Liver (tissue), 9 donors: ENCODE data around the gene VN1R5. TPM values are rescaled to one million over a fixed set of nuclear protein-coding genes. Genes with fewer than 3 reads are reported as not detected.

Experiments used
- DNase-seq: peaks from one replicate; pipeline ENCODE4 v3.0.0-alpha.2; 2017; ENCODE audit warnings: low spot score
- H3K27ac ChIP-seq, 2 donors: one replicate each; pipeline ENCODE4 v1.7.0; 2013; ENCODE audit warnings: inconsistent platforms in 2 of 2, low read length in 2 of 2, control low read depth in 1 of 2, low read depth in 1 of 2, mild to moderate bottlenecking in 1 of 2
- H3K27me3 ChIP-seq, 4 donors: one replicate each; pipeline versions ENCODE4 v1.6.1 to v1.7.0; 2013; ENCODE audit warnings: low read length in 3 of 4, inconsistent platforms in 1 of 4, mild to moderate bottlenecking in 1 of 4, moderate library complexity in 1 of 4; ENCODE audit not compliant: control insufficient read depth in 4 of 4, insufficient read depth in 4 of 4
- H3K36me3 ChIP-seq, 4 donors: one replicate each; pipeline versions ENCODE4 v1.6.1 to v1.7.0; 2013; ENCODE audit warnings: low read length in 3 of 4, mild to moderate bottlenecking in 3 of 4, low read depth in 1 of 4, moderate library complexity in 1 of 4; ENCODE audit not compliant: control insufficient read depth in 4 of 4, insufficient read depth in 3 of 4
- H3K4me1 ChIP-seq, 4 donors: one replicate each; pipeline versions ENCODE4 v1.6.1 to v1.7.0; 2013; ENCODE audit warnings: low read length in 3 of 4, mild to moderate bottlenecking in 3 of 4, moderate library complexity in 1 of 4; ENCODE audit not compliant: control insufficient read depth in 4 of 4, insufficient read depth in 4 of 4
- H3K4me3 ChIP-seq, 3 donors: one replicate each; pipeline versions ENCODE4 v1.6.1 to v1.7.0; 2013; ENCODE audit warnings: low read length in 3 of 3, control low read depth in 1 of 3, low read depth in 1 of 3, mild to moderate bottlenecking in 1 of 3
- H3K9ac ChIP-seq, 2 donors: one replicate each; pipeline ENCODE4 v1.7.0; 2013; ENCODE audit warnings: low read length in 2 of 2, mild to moderate bottlenecking in 2 of 2, moderate library complexity in 2 of 2, control low read depth in 1 of 2, low read depth in 1 of 2
- H3K9me3 ChIP-seq, 4 donors: one replicate each; pipeline versions ENCODE4 v1.6.1 to v1.7.0; 2013; ENCODE audit warnings: low read length in 3 of 4; ENCODE audit not compliant: control insufficient read depth in 4 of 4
- EGR1 ChIP-seq, 2 donors: IDR thresholded peaks; 2 replicates each; pipeline ENCODE4 v1.6.1; 2016 to 2018; ENCODE audit warnings: antibody characterized with exemption in 2 of 2, low read depth in 2 of 2
- FOXA1 ChIP-seq: IDR thresholded peaks from 2 replicates; pipeline ENCODE4 v1.6.1; 2016; ENCODE audit warnings: antibody characterized with exemption
- FOXA2 ChIP-seq: IDR thresholded peaks from 2 replicates; pipeline ENCODE4 v1.6.1; 2016; ENCODE audit warnings: antibody characterized with exemption
- GABPA ChIP-seq, 2 donors: IDR thresholded peaks in 1 of 2; conservative IDR thresholded peaks in 1 of 2; 2 replicates each; pipeline ENCODE4 v1.6.1; 2016; ENCODE audit warnings: antibody characterized with exemption in 2 of 2, mild to moderate bottlenecking in 1 of 2, moderate library complexity in 1 of 2
- HNF4A ChIP-seq, 2 donors: conservative IDR thresholded peaks; 2 replicates each; pipeline ENCODE4 v1.6.1; 2016; ENCODE audit warnings: antibody characterized with exemption in 2 of 2, mild to moderate bottlenecking in 2 of 2
- HNF4G ChIP-seq: IDR thresholded peaks from 2 replicates; pipeline ENCODE4 v1.6.1; 2016; ENCODE audit warnings: antibody characterized with exemption
- JUND ChIP-seq, 2 donors: IDR thresholded peaks; 2 replicates each; pipeline ENCODE4 v1.6.1; 2016; ENCODE audit warnings: antibody characterized with exemption in 2 of 2
- NR2F2 ChIP-seq: IDR thresholded peaks from 2 replicates; pipeline ENCODE4 v1.6.1; 2016; ENCODE audit warnings: antibody characterized with exemption
- RAD21 ChIP-seq, 2 donors: IDR thresholded peaks; 2 replicates each; pipeline ENCODE4 v1.6.1; 2016; ENCODE audit warnings: antibody characterized with exemption in 2 of 2, mild to moderate bottlenecking in 2 of 2
- RXRA ChIP-seq, 2 donors: IDR thresholded peaks; 2 replicates each; pipeline ENCODE4 v1.6.1; 2017 to 2018; ENCODE audit warnings: antibody characterized with exemption in 2 of 2, mild to moderate bottlenecking in 1 of 2
- SP1 ChIP-seq: IDR thresholded peaks from 2 replicates; pipeline ENCODE4 v1.6.1; 2018; ENCODE audit warnings: antibody characterized with exemption, mild to moderate bottlenecking
- TAF1 ChIP-seq: conservative IDR thresholded peaks from 2 replicates; pipeline ENCODE4 v1.6.1; 2016; ENCODE audit warnings: antibody characterized with exemption, mild to moderate bottlenecking
- YY1 ChIP-seq: IDR thresholded peaks from 2 replicates; pipeline ENCODE4 v1.6.1; 2016; ENCODE audit warnings: antibody characterized with exemption, mild to moderate bottlenecking
- WGBS: extraction: QIAGEN DNeasy Blood & Tissue Kit; methylation state at CpG from one replicate; pipeline ENCODE4 v1.1.7; 2013; 5-methylcytosine and 5-hydroxymethylcytosine counted together
- polyA plus RNA-seq, 2 donors: library from polyadenylated mRNA; stranded (reverse) in 1 of 2; unstranded in 1 of 2; fragments of 200-250 nt in 1 of 2; fragments of >200 nt in 1 of 2; fragmentation: Nextera tagmentation in 1 of 2; extraction: Ambion mirVana in 1 of 2; gene quantifications; one replicate each; pipeline versions ENCODE4 v1.2.1 to v1.2.3, GENCODE V29; 2013 to 2015
- total RNA-seq, 2 donors: library from RNA; depleted of rRNA; stranded (reverse); fragments of >200 nt; gene quantifications; one replicate each; pipeline ENCODE4 v1.2.3, GENCODE V29; 2014
- TF ChIP-seq, protein P1 (sequence below): IDR thresholded peaks from 2 replicates; pipeline ENCODE4 v1.6.1; 2016; ENCODE audit warnings: antibody characterized with exemption
- TF ChIP-seq, protein P2 (sequence below): fragments of 150-350 bp; IDR thresholded peaks from 2 replicates; pipeline ENCODE4 v1.5.1; 2017; ENCODE audit warnings: improper control_type of control experiment, low read depth, low read length; ENCODE audit not compliant: missing input control
- TF ChIP-seq, protein P3 (sequence below): IDR thresholded peaks from 2 replicates; pipeline ENCODE4 v1.6.1; 2016; ENCODE audit warnings: antibody characterized with exemption
- TF ChIP-seq, protein P4 (sequence below): IDR thresholded peaks from 2 replicates; pipeline ENCODE4 v1.6.1; 2016; ENCODE audit warnings: antibody characterized with exemption, mild to moderate bottlenecking
- TF ChIP-seq, protein P5 (sequence below): IDR thresholded peaks from 2 replicates; pipeline ENCODE4 v1.6.1; 2016; ENCODE audit warnings: antibody characterized with exemption
- donor health status: healthy.
- donor health status: healthy.
- donor health status: healthy.
- donor health status: healthy.
- donor health status: healthy.

The VN1R5 gene
- total and polyA plus RNA-seq, 4 donors = not detected

DNA sequence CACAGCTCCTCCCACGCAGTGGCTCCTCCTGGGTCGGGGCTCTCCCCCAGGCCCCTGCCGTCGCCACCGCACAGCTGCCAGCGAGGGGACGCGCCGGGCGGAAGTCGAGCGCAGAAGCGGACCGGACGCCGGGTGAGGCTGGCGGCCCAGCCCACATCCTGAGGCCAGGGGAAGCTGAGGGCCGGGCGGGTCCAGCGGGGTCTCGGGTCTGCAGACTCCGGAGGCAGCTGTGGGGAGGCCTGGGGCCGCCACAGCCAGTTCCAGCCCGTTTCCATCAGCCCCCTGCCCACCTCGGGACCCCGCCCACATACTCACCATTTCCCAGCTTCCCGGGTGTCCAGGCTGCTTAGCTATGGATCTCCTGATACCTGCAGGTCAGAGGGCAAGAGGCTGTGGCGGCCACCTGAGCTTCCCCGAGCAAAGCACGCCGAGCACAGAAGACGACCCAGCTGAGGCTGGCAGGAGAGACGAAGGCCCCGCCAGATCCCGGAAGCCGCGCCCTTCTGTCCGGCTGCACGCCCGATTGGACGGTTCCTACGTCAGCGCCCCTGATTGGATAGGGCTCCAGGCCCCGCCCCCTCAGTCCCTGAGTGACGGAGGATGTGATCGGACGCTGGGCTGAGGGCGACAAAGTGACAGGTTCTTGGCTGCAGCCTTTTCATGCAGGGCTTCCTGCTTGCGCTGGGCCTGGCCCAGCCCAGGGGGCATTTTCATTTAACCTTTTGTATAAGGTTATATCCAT is 45.3 kb upstream of the VN1R5 start:
- peaks cover 0 to 3% (median 3%) of the 10 kb centered on the region in 4 donors for H3K36me3 ChIP-seq
- H3K9me3 ChIP-seq = no peaks in the 10 kb centered on the region
- DNase-seq = peak; percentile 98
- TF ChIP-seq HNF4G (no peak), SP1 (peak; percentile 79), YY1 (peak; percentile 43), FOXA1 (no peak), NR2F2 (no peak), JUND (IDR thresholded peaks at IDR 0.05) (peak in 1 of 2 donors; percentile 14), RXRA (IDR thresholded peaks at IDR 0.05) (no peak), HNF4A (conservative IDR thresholded peaks at IDR 0.05) (no peak), EGR1 (IDR thresholded peaks at IDR 0.05; ENCODE audit: low read depth in 2 of 2) (peak in 1 of 2 donors; percentile 23), FOXA2 (no peak), RAD21 (IDR thresholded peaks at IDR 0.05) (peak in 1 of 2 donors; percentile 22), GABPA (IDR thresholded peaks at IDR 0.05 in 1 of 2, conservative IDR thresholded peaks at IDR 0.05 in 1 of 2) (peak; percentile 14 to 77), TAF1 (no peak)
- TF ChIP-seq, protein P1, sequence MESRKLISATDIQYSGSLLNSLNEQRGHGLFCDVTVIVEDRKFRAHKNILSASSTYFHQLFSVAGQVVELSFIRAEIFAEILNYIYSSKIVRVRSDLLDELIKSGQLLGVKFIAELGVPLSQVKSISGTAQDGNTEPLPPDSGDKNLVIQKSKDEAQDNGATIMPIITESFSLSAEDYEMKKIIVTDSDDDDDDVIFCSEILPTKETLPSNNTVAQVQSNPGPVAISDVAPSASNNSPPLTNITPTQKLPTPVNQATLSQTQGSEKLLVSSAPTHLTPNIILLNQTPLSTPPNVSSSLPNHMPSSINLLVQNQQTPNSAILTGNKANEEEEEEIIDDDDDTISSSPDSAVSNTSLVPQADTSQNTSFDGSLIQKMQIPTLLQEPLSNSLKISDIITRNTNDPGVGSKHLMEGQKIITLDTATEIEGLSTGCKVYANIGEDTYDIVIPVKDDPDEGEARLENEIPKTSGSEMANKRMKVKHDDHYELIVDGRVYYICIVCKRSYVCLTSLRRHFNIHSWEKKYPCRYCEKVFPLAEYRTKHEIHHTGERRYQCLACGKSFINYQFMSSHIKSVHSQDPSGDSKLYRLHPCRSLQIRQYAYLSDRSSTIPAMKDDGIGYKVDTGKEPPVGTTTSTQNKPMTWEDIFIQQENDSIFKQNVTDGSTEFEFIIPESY = no peak
- TF ChIP-seq, protein P2, sequence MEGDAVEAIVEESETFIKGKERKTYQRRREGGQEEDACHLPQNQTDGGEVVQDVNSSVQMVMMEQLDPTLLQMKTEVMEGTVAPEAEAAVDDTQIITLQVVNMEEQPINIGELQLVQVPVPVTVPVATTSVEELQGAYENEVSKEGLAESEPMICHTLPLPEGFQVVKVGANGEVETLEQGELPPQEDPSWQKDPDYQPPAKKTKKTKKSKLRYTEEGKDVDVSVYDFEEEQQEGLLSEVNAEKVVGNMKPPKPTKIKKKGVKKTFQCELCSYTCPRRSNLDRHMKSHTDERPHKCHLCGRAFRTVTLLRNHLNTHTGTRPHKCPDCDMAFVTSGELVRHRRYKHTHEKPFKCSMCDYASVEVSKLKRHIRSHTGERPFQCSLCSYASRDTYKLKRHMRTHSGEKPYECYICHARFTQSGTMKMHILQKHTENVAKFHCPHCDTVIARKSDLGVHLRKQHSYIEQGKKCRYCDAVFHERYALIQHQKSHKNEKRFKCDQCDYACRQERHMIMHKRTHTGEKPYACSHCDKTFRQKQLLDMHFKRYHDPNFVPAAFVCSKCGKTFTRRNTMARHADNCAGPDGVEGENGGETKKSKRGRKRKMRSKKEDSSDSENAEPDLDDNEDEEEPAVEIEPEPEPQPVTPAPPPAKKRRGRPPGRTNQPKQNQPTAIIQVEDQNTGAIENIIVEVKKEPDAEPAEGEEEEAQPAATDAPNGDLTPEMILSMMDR = no peak
- TF ChIP-seq, protein P3, sequence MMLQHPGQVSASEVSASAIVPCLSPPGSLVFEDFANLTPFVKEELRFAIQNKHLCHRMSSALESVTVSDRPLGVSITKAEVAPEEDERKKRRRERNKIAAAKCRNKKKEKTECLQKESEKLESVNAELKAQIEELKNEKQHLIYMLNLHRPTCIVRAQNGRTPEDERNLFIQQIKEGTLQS = no peak
- TF ChIP-seq, protein P4, sequence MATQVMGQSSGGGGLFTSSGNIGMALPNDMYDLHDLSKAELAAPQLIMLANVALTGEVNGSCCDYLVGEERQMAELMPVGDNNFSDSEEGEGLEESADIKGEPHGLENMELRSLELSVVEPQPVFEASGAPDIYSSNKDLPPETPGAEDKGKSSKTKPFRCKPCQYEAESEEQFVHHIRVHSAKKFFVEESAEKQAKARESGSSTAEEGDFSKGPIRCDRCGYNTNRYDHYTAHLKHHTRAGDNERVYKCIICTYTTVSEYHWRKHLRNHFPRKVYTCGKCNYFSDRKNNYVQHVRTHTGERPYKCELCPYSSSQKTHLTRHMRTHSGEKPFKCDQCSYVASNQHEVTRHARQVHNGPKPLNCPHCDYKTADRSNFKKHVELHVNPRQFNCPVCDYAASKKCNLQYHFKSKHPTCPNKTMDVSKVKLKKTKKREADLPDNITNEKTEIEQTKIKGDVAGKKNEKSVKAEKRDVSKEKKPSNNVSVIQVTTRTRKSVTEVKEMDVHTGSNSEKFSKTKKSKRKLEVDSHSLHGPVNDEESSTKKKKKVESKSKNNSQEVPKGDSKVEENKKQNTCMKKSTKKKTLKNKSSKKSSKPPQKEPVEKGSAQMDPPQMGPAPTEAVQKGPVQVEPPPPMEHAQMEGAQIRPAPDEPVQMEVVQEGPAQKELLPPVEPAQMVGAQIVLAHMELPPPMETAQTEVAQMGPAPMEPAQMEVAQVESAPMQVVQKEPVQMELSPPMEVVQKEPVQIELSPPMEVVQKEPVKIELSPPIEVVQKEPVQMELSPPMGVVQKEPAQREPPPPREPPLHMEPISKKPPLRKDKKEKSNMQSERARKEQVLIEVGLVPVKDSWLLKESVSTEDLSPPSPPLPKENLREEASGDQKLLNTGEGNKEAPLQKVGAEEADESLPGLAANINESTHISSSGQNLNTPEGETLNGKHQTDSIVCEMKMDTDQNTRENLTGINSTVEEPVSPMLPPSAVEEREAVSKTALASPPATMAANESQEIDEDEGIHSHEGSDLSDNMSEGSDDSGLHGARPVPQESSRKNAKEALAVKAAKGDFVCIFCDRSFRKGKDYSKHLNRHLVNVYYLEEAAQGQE = no peak
- TF ChIP-seq, protein P5, sequence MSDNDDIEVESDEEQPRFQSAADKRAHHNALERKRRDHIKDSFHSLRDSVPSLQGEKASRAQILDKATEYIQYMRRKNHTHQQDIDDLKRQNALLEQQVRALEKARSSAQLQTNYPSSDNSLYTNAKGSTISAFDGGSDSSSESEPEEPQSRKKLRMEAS = peak; percentile 60
- peaks cover 3 to 11% (median 5%) of the 10 kb centered on the region in 4 donors for H3K4me1 ChIP-seq
- under 1% methylated on average over 49 of the region's 49 CpGs for WGBS
- H3K4me3 ChIP-seq = peak overlapping the region; percentile 81 to 83 (median 82)
- H3K9ac ChIP-seq = peak overlapping the region; percentile 31 to 52
- peak overlapping the region; percentile 59 to 74 for H3K27ac ChIP-seq
- no peaks in the 10 kb centered on the region for H3K27me3 ChIP-seq
